PFSK-1 (cell line): ENCODE data around the gene GFOD1.

Experiments
- POLR2AphosphoS5 ChIP-seq: IDR thresholded peaks from 2 replicates; pipeline ENCODE4 v1.6.1; 2012; ENCODE audit warnings: low read depth, mild to moderate bottlenecking, control low read depth, low read length, moderate library complexity
- SIN3A ChIP-seq: IDR thresholded peaks from 2 replicates; pipeline ENCODE4 v1.6.1; 2012; ENCODE audit warnings: mild to moderate bottlenecking, low read length, moderate library complexity, borderline replicate concordance; ENCODE audit not compliant: insufficient read depth

- TF ChIP-seq SIN3A (no peak), POLR2AphosphoS5 (no peak)
Measured at GRCh38 chr6:13453771-13454251, 33.6 kb downstream of the GFOD1 start.
